Stimulated activated CD8-positive, alpha-beta memory T cell treated with anti-CD3 and anti-CD28 coated beads, Interleukin-7, amount 100 ng/mL, for 48 hours (primary cell): Measurements from ENCODE around the gene TRMT61A.
"Not testable (repeated sequence)": the region's sequence is repeated elsewhere in the genome, so short reads cannot be mapped to it uniquely, and the experiment has no call there.

Experiments
- DNase-seq, 2 donors: peaks; one replicate each; pipeline ENCODE4 v3.0.0-alpha.2; 2020; ENCODE audit warnings: low read depth in 1 of 2; ENCODE audit errors: extremely low read depth in 1 of 2

The TRMT61A gene

DNA sequence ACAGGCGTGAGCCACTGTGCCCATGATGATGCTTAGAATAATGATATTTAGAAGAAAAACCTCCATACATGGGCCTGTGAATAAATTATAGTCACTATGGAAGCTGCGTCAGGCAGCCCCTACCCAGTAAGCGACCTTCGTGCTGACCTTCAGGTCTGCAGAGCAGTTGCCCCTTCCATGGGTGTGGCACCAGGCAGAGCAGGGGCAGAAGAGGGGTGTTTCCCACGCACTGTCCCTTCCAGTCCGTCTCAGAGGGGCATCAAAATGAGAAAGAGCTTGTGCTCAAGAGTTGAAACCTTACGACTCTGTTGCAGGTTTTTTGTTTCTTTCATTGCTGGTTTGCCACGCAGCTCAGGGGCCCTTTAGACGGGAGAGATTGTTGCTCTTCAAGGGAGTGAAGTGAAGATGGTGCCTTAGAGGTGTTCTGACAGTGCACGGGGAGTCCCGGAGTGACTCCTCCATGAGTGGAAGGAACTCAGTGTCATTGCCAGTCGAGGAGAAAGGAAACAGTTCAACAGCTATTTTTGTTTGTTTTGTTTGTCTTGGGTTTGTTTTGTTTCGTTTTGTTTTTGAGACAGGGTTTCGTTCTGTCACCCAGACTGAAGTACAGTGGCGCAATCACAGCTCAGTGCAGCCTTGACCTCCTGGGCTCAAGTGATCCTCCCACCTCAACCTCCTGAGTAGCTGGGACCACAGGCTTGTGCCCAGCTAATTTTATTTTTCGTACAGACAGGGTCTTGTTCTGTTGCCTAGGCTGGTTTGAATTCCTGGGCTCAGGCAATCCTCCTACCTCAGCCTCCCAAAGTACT lies 20.3 kb upstream of the TRMT61A start:
- no peak for DNase-seq

- DNase-seq, result no peak
These were observed 18.9 kb upstream of the TRMT61A start for GRCh38 chr14:103509864-103510723.

GRCh38 chr14:103510724-103511693 lies 18.0 kb upstream of the TRMT61A start:
- DNase-seq, result no peak

DNA sequence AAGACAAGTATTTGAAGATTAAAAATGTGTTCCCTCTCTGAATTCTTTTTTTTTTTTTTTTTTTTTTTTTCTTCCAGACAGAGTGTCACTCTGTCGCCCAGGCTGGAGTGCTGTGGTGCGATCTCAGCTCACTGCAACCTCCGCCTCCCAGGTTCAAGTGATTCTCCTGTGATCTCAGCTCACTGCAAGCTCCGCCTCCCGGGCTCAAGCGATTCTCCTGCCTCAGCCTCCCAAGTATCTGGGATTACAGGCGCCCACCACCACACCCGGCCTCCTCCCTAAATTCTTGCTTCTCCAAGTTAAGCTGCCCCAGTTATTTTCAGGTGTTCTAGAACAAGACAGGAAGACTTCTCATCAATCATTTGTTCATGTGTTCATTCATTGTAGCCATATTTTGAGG lies 16.8 kb upstream of the TRMT61A start:
- not testable (repeated sequence) for DNase-seq

- no peak for DNase-seq
These were observed 16.0 kb upstream of the TRMT61A start for GRCh38 chr14:103512701-103513611.

DNA sequence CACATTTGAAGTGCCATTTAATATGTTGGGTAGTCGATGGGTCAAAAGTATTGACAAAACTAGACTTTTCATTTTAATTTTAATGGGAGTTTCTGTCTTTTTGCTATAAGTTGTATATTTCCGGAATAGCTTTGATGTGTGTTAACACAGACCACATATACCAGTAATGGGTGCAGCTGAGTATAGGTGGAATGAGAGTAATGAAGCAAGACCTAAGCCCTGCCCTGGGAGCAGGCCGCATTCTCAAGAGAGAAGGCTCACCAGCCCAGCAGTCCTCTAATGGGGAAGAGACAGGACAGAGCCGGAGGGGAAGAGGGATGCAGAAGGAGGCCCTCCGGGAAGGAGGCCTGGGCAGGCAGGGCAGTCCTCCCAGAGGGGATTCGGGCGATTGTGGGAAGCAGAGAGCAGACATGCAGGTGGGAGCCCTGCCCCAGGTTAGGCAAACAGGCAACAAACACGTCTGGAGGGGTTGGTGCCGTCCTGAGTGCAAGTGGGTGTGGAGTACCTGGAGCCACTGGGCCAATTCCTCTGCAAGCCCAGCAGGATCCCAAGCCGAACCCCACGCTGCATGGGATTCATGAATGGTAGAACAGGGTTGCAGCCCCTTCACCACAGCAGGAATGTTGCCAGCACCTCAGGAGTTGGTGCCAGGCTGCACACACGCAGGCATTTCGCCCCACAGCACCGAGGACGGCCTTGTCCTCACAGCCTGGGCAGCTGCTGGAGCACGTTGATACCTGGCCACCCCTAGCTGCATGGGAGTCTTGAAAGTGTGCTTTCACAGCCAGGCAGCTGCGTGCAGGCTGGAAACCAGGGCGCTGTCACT lies 14.2 kb upstream of the TRMT61A start:
- no peak for DNase-seq

DNA sequence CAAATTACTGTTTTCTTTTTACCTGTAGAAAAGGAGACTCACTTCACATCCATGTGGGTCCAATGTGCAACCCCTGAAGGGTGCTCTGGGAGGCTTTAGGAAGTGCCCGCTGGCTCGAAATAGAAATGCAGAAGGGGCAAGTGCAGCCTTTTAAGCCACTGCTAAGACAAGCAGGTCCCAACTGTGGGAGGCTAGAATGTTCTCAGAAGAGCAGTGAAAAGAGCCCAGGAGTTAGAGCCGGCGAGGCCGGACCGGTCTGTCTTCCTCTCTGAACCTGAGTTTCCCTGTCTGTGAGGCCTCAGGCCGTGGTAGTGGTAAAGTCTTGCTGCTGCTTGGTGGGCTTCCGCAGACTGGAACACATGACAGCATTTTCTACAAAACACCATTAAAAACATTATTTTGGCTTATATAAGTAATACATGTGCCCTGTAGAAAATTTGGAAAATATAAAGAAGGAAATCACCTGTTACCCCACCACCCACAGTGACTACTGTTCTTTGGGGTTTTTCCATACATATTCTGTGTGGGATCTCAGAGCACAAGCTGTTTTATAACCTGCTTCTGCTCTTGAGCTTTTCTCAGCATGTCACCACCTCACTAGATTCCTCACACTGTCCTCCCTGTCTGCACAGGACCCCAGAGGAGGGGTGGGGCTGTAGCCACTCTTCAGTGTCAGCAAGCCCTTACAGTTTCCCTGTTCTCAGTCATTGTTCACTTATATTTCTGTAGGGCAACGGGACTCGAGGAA lies 12.4 kb upstream of the TRMT61A start:
- DNase-seq, result no peak

- no peak for DNase-seq
These were observed 11.8 kb upstream of the TRMT61A start for GRCh38 chr14:103517174-103517566.

DNA sequence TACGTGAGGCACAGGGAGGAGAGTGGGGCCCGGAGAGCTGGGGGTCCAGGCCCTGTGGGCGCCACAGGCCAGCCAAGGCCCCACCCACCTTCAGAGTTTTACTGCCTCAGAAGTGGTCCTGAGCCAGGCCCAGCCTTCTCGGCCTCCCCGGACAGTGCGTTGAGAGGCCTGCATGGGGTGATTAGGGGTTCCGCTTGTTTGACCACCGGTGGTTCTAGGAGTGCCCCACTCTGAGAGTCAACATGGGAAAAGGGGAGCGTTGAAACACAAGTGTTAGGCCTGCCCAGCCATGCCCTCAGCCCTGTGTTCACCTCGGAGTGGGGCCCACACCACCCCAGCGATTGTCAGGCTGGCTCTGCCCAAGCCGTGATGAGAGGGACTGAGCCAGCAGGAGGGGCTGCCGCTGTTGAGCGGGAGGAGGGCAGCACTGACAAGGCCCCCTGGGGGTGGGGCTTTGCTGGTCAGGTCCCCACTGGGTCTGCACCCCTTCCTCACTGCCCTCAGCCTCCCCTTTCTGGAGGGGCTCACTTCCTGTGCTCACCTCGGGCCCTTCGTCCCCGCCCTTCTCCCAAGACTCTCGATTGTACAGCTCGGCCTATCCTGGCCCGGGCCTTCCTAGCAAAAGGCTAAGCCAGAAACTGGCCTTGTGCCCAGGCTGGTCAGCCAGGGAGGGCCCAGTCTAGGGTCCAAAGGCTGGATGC lies 11.1 kb upstream of the TRMT61A start:
- DNase-seq, result no peak

GRCh38 chr14:103518422-103519042 lies 10.5 kb upstream of the TRMT61A start:
- DNase-seq, result peak in 1 of 2 donors; percentile 42

- no peak for DNase-seq
These were observed 9.8 kb upstream of the TRMT61A start for GRCh38 chr14:103519043-103519836.

- no peak for DNase-seq
These were observed 9.2 kb upstream of the TRMT61A start for GRCh38 chr14:103519837-103520212.

- DNase-seq, result no peak
These were observed 8.7 kb upstream of the TRMT61A start for GRCh38 chr14:103520269-103520656.

- peak in 1 of 2 donors; percentile 34 for DNase-seq
These were observed 8.1 kb upstream of the TRMT61A start for GRCh38 chr14:103520657-103521437.

GRCh38 chr14:103521438-103521950 lies 7.5 kb upstream of the TRMT61A start:
- DNase-seq, result no peak
